Measurements from ENCODE around the gene CFAP73. TPM values are rescaled to one million over a fixed set of nuclear protein-coding genes. Genes with fewer than 3 reads are reported as not detected.

CFAP73 gene
- total and polyA plus RNA-seq, 2 experiments from 2014 or later: 0.50 to 0.59 TPM

- TF ChIP-seq, protein P1, sequence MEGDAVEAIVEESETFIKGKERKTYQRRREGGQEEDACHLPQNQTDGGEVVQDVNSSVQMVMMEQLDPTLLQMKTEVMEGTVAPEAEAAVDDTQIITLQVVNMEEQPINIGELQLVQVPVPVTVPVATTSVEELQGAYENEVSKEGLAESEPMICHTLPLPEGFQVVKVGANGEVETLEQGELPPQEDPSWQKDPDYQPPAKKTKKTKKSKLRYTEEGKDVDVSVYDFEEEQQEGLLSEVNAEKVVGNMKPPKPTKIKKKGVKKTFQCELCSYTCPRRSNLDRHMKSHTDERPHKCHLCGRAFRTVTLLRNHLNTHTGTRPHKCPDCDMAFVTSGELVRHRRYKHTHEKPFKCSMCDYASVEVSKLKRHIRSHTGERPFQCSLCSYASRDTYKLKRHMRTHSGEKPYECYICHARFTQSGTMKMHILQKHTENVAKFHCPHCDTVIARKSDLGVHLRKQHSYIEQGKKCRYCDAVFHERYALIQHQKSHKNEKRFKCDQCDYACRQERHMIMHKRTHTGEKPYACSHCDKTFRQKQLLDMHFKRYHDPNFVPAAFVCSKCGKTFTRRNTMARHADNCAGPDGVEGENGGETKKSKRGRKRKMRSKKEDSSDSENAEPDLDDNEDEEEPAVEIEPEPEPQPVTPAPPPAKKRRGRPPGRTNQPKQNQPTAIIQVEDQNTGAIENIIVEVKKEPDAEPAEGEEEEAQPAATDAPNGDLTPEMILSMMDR (conservative IDR thresholded peaks at IDR 0.05; ENCODE audit: low read depth in 2 of 2): no peak
- TF ChIP-seq ZNF462 (CRISPR knock-in tag; IDR thresholded peaks at IDR 0.05) (no peak), EZH2phosphoT487 (IDR thresholded peaks at IDR 0.05; ENCODE audit: unreplicated experiment) (no peak), STAT1 (IDR thresholded peaks at IDR 0.05; ENCODE audit: unreplicated experiment) (no peak), ZNF114 (CRISPR knock-in tag; IDR thresholded peaks at IDR 0.05) (no peak)
Measured at GRCh38 chr12:113152196-113152834, 2.8 kb downstream of the CFAP73 start (continued).
